BLaER1 treated with 17β-estradiol and CSF1 and Interleukin-3, amounts not matched to agents 10 nM and 100 nM (cell line): Measurements from ENCODE around the gene ACSF3.

Source experiments
- H3K27ac ChIP-seq, 11 experiments: shearing (Covaris generic); formaldehyde crosslinking; 2 replicates each; pipeline ENCODE4 v1.8.1; 2022
- H3K27me3 ChIP-seq, 11 experiments: shearing (Covaris generic); formaldehyde crosslinking; 2 replicates each; pipeline ENCODE4 v1.8.1; 2022
- H3K36me3 ChIP-seq, 11 experiments: shearing (Covaris generic); formaldehyde crosslinking; 2 replicates each; pipeline ENCODE4 v1.8.1; 2022
- H3K4me1 ChIP-seq, 10 experiments: shearing (Covaris generic); formaldehyde crosslinking; 2 replicates each; pipeline ENCODE4 v1.8.1; 2022
- H3K4me2 ChIP-seq, 11 experiments: shearing (Covaris generic); formaldehyde crosslinking; 2 replicates each; pipeline ENCODE4 v1.8.1; 2022
- H3K4me3 ChIP-seq, 10 experiments: shearing (Covaris generic); formaldehyde crosslinking; 2 replicates each; pipeline ENCODE4 v1.8.1; 2022
- H3K9ac ChIP-seq, 11 experiments: shearing (Covaris generic); formaldehyde crosslinking; 2 replicates each; pipeline ENCODE4 v1.8.1; 2022
- H3K9me3 ChIP-seq, 11 experiments: shearing (Covaris generic); formaldehyde crosslinking; replicated peaks in 1 of 11; 2 replicates each; pipeline ENCODE4 v1.8.1; 2022
- H4K20me1 ChIP-seq, 11 experiments: shearing (Covaris generic); formaldehyde crosslinking; 2 replicates each; pipeline ENCODE4 v1.8.1; 2022
- Cebpa-rat ChIP-seq, 11 experiments: shearing (Covaris generic); IDR thresholded peaks; 2 replicates each; pipeline ENCODE4 v1.8.1; 2022

The ACSF3 gene

GRCh38 chr16:89192956-89193575 lies 99.4 kb downstream of the ACSF3 start:
- no peak for TF ChIP-seq Cebpa-rat (IDR thresholded peaks at IDR 0.05)
- Histone ChIP-seq H3K9me3 (no peaks in the 10 kb centered on the region), H3K4me1 (peaks cover 8 to 30% (median 22%) of the 10 kb centered on the region in 10 experiments), H3K27me3 (peaks cover 0 to 10% (median 0%) of the 10 kb centered on the region in 11 experiments; a peak in 5 of 22 replicates), H3K4me3 (no peak overlapping the region), H3K27ac (no peak overlapping the region), H3K4me2 (peak overlapping the region in 4 of 11 experiments; percentile 31 to 71 (median 61); a peak in 4 of 22 replicates), H3K9ac (no peak overlapping the region), H3K36me3 (no peaks in the 10 kb centered on the region), H4K20me1 (peaks cover 0 to 34% (median 10%) of the 10 kb centered on the region in 11 experiments; a peak in 9 of 22 replicates)

DNA sequence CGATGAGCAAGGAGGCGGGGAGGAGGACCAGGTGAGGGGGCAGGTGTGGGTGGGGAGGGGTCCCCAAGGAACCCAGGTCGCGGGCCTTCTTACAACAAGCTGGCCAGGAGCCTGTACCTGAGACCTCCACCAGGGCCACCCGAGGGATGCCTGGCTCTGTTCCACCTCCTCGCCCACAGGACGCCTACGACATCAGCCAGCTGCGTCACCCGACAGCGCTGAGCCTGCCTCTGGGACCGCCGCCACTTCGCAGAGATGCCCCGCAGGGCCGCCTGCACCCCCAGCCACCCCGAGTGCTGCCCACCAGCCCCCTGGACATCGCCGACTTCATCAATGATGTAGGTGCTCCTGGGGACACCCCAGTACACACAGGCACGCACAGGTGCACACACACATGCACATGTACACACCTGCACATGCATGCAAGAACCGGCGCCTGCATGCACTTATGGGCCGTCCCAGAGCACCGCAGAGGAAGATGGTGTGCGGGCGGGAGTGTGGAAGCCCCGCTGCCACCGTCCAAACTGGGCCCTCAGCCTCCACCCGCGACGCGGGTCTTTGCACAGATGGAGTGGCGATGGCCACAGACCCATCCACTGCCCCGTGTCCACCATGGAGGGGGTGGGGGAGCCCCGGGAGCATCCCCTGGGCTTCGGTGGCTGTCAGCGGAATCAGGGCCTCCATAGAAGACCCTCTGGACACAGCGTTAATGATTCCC lies 100.1 kb downstream of the ACSF3 start:
- H3K4me3 ChIP-seq = no peak overlapping the region
- peaks cover 8 to 30% (median 22%) of the 10 kb centered on the region in 10 experiments for H3K4me1 ChIP-seq
- H3K9me3 ChIP-seq = no peaks in the 10 kb centered on the region
- peak overlapping the region in 6 of 11 experiments; percentile 4 to 71 (median 49); a peak in 9 of 22 replicates for H3K4me2 ChIP-seq
- TF ChIP-seq Cebpa-rat (IDR thresholded peaks at IDR 0.05) = no peak
- H3K9ac ChIP-seq = no peak overlapping the region
- H3K27me3 ChIP-seq = peaks cover 0 to 14% (median 2%) of the 10 kb centered on the region in 11 experiments; a peak in 6 of 22 replicates
- H3K27ac ChIP-seq = no peak overlapping the region
- peaks cover 0 to 34% (median 10%) of the 10 kb centered on the region in 11 experiments; a peak in 10 of 22 replicates for H4K20me1 ChIP-seq
- no peaks in the 10 kb centered on the region for H3K36me3 ChIP-seq

- H3K4me3 ChIP-seq = no peak overlapping the region
- no peaks in the 10 kb centered on the region for H3K9me3 ChIP-seq
- peaks cover 0 to 25% (median 10%) of the 10 kb centered on the region in 11 experiments; a peak in 10 of 22 replicates for H4K20me1 ChIP-seq
- H3K27ac ChIP-seq = no peak overlapping the region
- H3K9ac ChIP-seq = peak overlapping the region in 5 of 11 experiments; percentile 8 to 33 (median 15); a peak in 5 of 22 replicates
- peaks cover 5 to 23% (median 9%) of the 10 kb centered on the region in 11 experiments; a peak in 21 of 22 replicates for H3K27me3 ChIP-seq
- no peak for TF ChIP-seq Cebpa-rat (IDR thresholded peaks at IDR 0.05)
- peaks cover 8 to 30% (median 23%) of the 10 kb centered on the region in 10 experiments for H3K4me1 ChIP-seq
- H3K36me3 ChIP-seq = no peaks in the 10 kb centered on the region
- H3K4me2 ChIP-seq = peak overlapping the region in 7 of 11 experiments; percentile 4 to 71 (median 46); a peak in 11 of 22 replicates
Measured at GRCh38 chr16:89194340-89195311, 101.0 kb downstream of the ACSF3 start.

DNA sequence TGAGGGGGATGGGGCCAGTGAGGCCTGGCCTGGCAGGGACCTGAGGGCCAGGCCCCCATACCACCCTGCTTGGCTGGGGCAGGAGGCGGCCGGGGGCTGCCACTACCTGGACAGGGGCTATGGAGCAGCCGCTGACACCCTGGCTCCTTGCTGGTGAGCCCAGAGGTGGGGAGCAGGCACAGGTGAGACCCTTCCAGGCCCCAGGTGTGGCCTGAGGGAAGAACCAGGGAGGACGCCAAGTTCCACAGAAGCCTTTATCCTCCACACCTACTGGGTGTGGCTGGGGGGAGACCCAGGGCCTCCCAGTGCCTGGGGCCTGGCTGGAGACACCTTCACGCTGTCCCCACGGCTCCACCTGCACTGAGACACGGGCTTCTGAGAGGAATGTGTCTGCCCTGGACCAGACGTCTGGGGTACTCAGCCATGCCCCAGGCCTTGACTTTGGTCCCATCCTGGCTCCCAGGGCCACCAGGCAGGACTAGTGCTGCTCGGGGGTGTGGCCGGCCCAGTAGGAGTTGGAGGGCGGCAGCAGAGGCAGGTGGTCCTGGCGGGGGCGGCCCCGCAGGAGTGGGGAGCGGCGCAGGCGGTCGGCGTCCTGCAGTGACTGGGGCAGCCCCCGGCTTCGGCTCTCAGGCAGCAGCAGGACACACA lies 102.0 kb downstream of the ACSF3 start:
- TF ChIP-seq Cebpa-rat (IDR thresholded peaks at IDR 0.05) = no peak
- Histone ChIP-seq H3K27ac (no peak overlapping the region), H3K27me3 (peaks cover 15 to 31% (median 19%) of the 10 kb centered on the region in 11 experiments), H3K4me3 (no peak overlapping the region), H3K9me3 (no peaks in the 10 kb centered on the region), H3K4me1 (peaks cover 8 to 39% (median 28%) of the 10 kb centered on the region in 10 experiments), H4K20me1 (peaks cover 0 to 15% (median under 1%) of the 10 kb centered on the region in 11 experiments; a peak in 6 of 22 replicates), H3K4me2 (no peak overlapping the region), H3K9ac (peak overlapping the region in 3 of 11 experiments; percentile 5 to 42 (median 33); a peak in 1 of 22 replicates), H3K36me3 (no peaks in the 10 kb centered on the region)

DNA sequence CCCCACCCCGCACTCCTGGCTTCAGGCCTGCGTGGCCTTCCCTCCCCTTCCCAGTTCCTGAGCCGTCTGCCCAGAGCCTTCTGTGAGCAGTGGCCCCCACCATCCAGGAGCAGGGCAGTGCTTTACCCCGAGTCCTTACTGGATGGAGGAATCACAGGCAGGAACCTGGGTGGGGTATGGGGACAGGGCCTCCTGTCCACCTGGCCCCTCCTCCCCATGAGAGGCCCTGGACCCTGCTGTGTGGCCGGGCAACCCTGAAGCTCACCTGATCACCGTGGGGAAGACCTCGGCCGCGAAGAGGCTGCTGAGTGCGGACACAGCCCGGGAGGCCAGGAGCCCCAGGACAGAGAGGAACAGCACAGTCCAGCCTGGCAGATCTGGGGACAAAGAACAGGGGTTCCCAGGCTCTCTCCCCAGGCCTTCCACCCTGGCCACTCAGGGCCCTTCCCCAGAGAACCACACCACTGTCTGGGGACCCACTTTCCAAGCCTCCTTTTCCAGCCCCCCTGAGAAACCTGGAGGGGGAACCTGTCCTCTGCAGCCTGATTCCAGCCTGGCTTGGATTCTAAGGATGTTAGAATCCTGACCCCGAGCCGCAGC lies 103.5 kb downstream of the ACSF3 start:
- Histone ChIP-seq H3K4me1 (peaks cover 0 to 33% (median 21%) of the 10 kb centered on the region in 10 experiments; a peak in 14 of 20 replicates), H3K27ac (no peak overlapping the region)
- no peak for TF ChIP-seq Cebpa-rat (IDR thresholded peaks at IDR 0.05)

GRCh38 chr16:89197633-89198416 lies 104.2 kb downstream of the ACSF3 start:
- Histone ChIP-seq H3K27ac (no peak overlapping the region), H3K36me3 (no peaks in the 10 kb centered on the region), H3K9ac (no peak overlapping the region), H3K4me1 (peaks cover 0 to 33% (median 21%) of the 10 kb centered on the region in 10 experiments; a peak in 14 of 20 replicates), H3K4me2 (no peak overlapping the region), H3K27me3 (peaks cover 34 to 44% (median 39%) of the 10 kb centered on the region in 11 experiments), H4K20me1 (peaks cover 0 to 6% (median 0%) of the 10 kb centered on the region in 11 experiments; a peak in 2 of 22 replicates), H3K4me3 (no peak overlapping the region), H3K9me3 (peaks cover 5 to 10% (median 6%) of the 10 kb centered on the region in 11 experiments; a peak in 19 of 22 replicates)
- TF ChIP-seq Cebpa-rat (IDR thresholded peaks at IDR 0.05) = no peak

More for the DNA sequence above, 103.5 kb downstream of the ACSF3 start:
- peaks cover 0 to 6% (median 0%) of the 10 kb centered on the region in 11 experiments; a peak in 2 of 22 replicates for H4K20me1 ChIP-seq
- H3K27me3 ChIP-seq = peaks cover 27 to 37% (median 32%) of the 10 kb centered on the region in 11 experiments
- H3K9me3 ChIP-seq = peaks cover 0 to 3% (median 0%) of the 10 kb centered on the region in 11 experiments; a peak in 4 of 22 replicates
- H3K9ac ChIP-seq = no peak overlapping the region
- H3K36me3 ChIP-seq = no peaks in the 10 kb centered on the region
- H3K4me2 ChIP-seq = no peak overlapping the region
- H3K4me3 ChIP-seq = no peak overlapping the region
